Spleen (tissue), 7 donors: ENCODE results near the gene PIN4.

ENCODE experiments used
- POLR2A ChIP-seq, 3 donors: fragments of 450-650 bp; IDR thresholded peaks; one replicate each; pipeline ENCODE4 v1.5.1; 2017; ENCODE audit warnings: antibody characterized with exemption in 3 of 3, mild to moderate bottlenecking in 1 of 3
- POLR2AphosphoS5 ChIP-seq, 3 donors: sonication (generic); formaldehyde crosslinking; IDR thresholded peaks; one replicate each; pipeline ENCODE4 v1.5.1; 2017; ENCODE audit warnings: antibody characterized with exemption in 3 of 3
- TF ChIP-seq, protein P1 (sequence below), 11 experiments: fragments of 200-600 bp in 7 of 11; fragments of 450-650 bp in 4 of 11; sonication (generic) in 4 of 11; IDR thresholded peaks in 8 of 11; conservative IDR thresholded peaks in 3 of 11; 1 replicate in 7 of 11; 2 replicates in 4 of 11; pipeline versions ENCODE4 v1.4.0 to v1.8.0; 2016 to 2021; ENCODE audit warnings: antibody characterized with exemption in 11 of 11, inconsistent platforms in 4 of 11, mild to moderate bottlenecking in 1 of 11
- donor health status: DM: no; HTN: no; CAD: no; lungs with moderate emphysema.
- donor health status: DM: no; HTN: no; CAD: no.
- donor health status: DM: no; HTN: no; CAD: no.

DNA sequence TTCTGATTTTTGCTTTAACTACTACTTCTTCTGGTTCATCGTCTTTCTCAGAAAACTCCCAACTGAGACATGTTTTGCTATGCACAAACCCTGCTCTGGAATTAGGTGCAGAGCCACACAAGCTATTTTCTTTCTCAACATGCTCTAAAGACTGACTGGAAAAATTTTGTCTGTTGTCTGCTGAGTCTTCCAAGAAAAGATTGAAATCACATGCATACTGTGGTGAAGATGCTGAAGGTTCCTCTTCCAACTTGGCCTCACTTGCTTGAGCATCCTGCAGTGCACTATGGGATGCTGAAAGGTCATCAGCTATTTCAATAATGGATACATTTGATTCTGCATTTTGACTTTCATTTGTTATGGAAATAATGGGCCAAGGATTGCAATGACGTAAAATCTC is 24.1 kb downstream of the PIN4 start:
- TF ChIP-seq POLR2A (IDR thresholded peaks at IDR 0.05) (no peak), POLR2AphosphoS5 (IDR thresholded peaks at IDR 0.05) (no peak)
- TF ChIP-seq, protein P1, sequence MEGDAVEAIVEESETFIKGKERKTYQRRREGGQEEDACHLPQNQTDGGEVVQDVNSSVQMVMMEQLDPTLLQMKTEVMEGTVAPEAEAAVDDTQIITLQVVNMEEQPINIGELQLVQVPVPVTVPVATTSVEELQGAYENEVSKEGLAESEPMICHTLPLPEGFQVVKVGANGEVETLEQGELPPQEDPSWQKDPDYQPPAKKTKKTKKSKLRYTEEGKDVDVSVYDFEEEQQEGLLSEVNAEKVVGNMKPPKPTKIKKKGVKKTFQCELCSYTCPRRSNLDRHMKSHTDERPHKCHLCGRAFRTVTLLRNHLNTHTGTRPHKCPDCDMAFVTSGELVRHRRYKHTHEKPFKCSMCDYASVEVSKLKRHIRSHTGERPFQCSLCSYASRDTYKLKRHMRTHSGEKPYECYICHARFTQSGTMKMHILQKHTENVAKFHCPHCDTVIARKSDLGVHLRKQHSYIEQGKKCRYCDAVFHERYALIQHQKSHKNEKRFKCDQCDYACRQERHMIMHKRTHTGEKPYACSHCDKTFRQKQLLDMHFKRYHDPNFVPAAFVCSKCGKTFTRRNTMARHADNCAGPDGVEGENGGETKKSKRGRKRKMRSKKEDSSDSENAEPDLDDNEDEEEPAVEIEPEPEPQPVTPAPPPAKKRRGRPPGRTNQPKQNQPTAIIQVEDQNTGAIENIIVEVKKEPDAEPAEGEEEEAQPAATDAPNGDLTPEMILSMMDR (IDR thresholded peaks at IDR 0.05 in 8 of 11, conservative IDR thresholded peaks at IDR 0.05 in 3 of 11) = no peak
